GM12878 (cell line): ENCODE results near the gene MALRD1. TPM values are rescaled to one million over a fixed set of nuclear protein-coding genes. Genes with fewer than 3 reads are reported as not detected.

Experiments
- ATAC-seq: fragments of 200-7000 bp; cut with Tn5 transposase; 3 replicates; pipeline ENCODE4 v1.9.1; 2020; ENCODE audit warnings: mild to moderate bottlenecking, moderate library complexity
- BruUV-seq: library from RNA; stranded (reverse); fragments of 400-500 nt; replicated peaks from 2 replicates; lab custom pipeline; 2021; lab: Mats Ljungman, UMichigan
- CTCF ChIA-PET: fragments of 300-600 bp; sonication (Branson Sonifier 250); formaldehyde crosslinking; extraction: SDS; loops from one replicate; lab custom pipeline; 2021; ENCODE audit warnings: inconsistent platforms; lab: Yijun Ruan, JAX
- POLR2A ChIA-PET: fragments of 350-600 bp; formaldehyde crosslinking; extraction: SDS; loops from one replicate; lab custom pipeline; 2021; ENCODE audit warnings: inconsistent platforms; lab: Charles Lee
- RAD21 ChIA-PET: fragments of 300-600 bp; sonication (Branson Sonifier 250); formaldehyde crosslinking; loops from one replicate; lab custom pipeline; 2023; ENCODE audit warnings: antibody characterized with exemption; ENCODE audit not compliant: unreplicated experiment; lab: Charles Lee
- SMC1A ChIA-PET: fragments of 300-600 bp; sonication (Branson Sonifier 250); formaldehyde crosslinking; loops from one replicate; lab custom pipeline; 2023; ENCODE audit not compliant: unreplicated experiment, uncharacterized antibody; lab: Charles Lee
- DNase-seq: peaks from one replicate; pipeline ENCODE4 v3.0.0-alpha.2; 2011; ENCODE audit warnings: low read depth, low spot score
- FAIRE-seq: peaks from 3 replicates; lab custom pipeline; 2011; peaks lifted over from hg19 to GRCh38; lab: Jason Lieb, UNC
- H2AFZ ChIP-seq: 2 replicates; pipeline ENCODE4 v1.6.0; 2011; ENCODE audit warnings: low read depth, low read length, control low read depth; ENCODE audit not compliant: control insufficient read depth
- H3K27ac ChIP-seq: 2 replicates; pipeline ENCODE4 v1.5.1; 2011; ENCODE audit warnings: control low read depth; ENCODE audit not compliant: control insufficient read depth, insufficient read depth
- H3K27me3 ChIP-seq, 2 experiments: replicated peaks in 1 of 2; 2 replicates each; pipeline versions ENCODE4 v1.6.0 to v1.6.1; 2011; ENCODE audit warnings: low read length in 1 of 2; ENCODE audit not compliant: control insufficient read depth in 2 of 2, insufficient read depth in 2 of 2
- H3K36me3 ChIP-seq, 2 experiments: 2 replicates each; pipeline ENCODE4 v1.5.1; 2011; ENCODE audit warnings: low read length in 1 of 2; ENCODE audit not compliant: control insufficient read depth in 2 of 2, insufficient read depth in 2 of 2
- H3K4me1 ChIP-seq: 2 replicates; pipeline ENCODE4 v1.6.1; 2011; ENCODE audit warnings: mild to moderate bottlenecking, low read length, moderate library complexity, mixed read lengths; ENCODE audit not compliant: control insufficient read depth, insufficient read depth
- H3K4me2 ChIP-seq: 2 replicates; pipeline ENCODE4 v1.6.0; 2011; ENCODE audit warnings: control low read depth; ENCODE audit not compliant: control insufficient read depth, insufficient read depth
- H3K4me3 ChIP-seq: fragments of 200-600 bp; sonication (generic); 2 replicates; pipeline ENCODE4 v1.5.1; 2016
- H3K79me2 ChIP-seq: 2 replicates; pipeline ENCODE4 v1.6.0; 2011; ENCODE audit warnings: low read length; ENCODE audit not compliant: control insufficient read depth, insufficient read depth
- H3K9ac ChIP-seq: 2 replicates; pipeline ENCODE4 v1.8.0; 2011; ENCODE audit warnings: low read length, control low read depth, mixed read lengths; ENCODE audit not compliant: control insufficient read depth, insufficient read depth
- H3K9me3 ChIP-seq: replicated peaks from 3 replicates; pipeline ENCODE4 v1.5.1; 2011; ENCODE audit warnings: mild to moderate bottlenecking, low read length; ENCODE audit not compliant: control insufficient read depth, insufficient read depth
- H4K20me1 ChIP-seq: 2 replicates; pipeline ENCODE4 v1.6.0; 2011; ENCODE audit not compliant: control insufficient read depth, insufficient read depth
- BMI1 ChIP-seq: fragments of 450-650 bp; IDR thresholded peaks from 2 replicates; pipeline ENCODE4 v1.6.1; 2016; ENCODE audit warnings: mild to moderate bottlenecking, moderate library complexity, borderline replicate concordance
- IKZF2 ChIP-seq, 2 experiments: fragments of 450-650 bp; IDR thresholded peaks; 2 replicates each; pipeline ENCODE4 v1.6.1; 2017; ENCODE audit warnings: mild to moderate bottlenecking in 2 of 2, moderate library complexity in 2 of 2
- ZSCAN29 ChIP-seq: fragments of 450-650 bp; IDR thresholded peaks from 2 replicates; pipeline ENCODE4 v1.6.1; 2017; ENCODE audit warnings: mild to moderate bottlenecking, moderate library complexity
- WGBS: methylation state at CpG from one replicate; pipeline ENCODE4 v1.1.6; 2016; ENCODE audit warnings: low lambda C conversion rate; ENCODE audit not compliant: insufficient replicate concordance, insufficient coverage; ENCODE audit errors: missing lambda C conversion rate; 5-methylcytosine and 5-hydroxymethylcytosine counted together
- in situ Hi-C: fragments of 300-500 bp; cut with MboI; formaldehyde crosslinking; loops from 9 replicates; pipeline ENCODE4 v1.14.3; 2018; ENCODE audit warnings: mixed read lengths
- intact Hi-C: fragments of 100-400 bp; cut with micrococcal nuclease; formaldehyde crosslinking; loops from one replicate; pipeline ENCODE4 v1.14.2; 2022; ENCODE audit not compliant: unreplicated experiment
- polyA plus RNA-seq, 11 experiments: library from polyadenylated mRNA; depleted of rRNA in 4 of 11; unstranded in 6 of 11; stranded (reverse) in 5 of 11; fragments of >200 nt; fragmentation: Nextera tagmentation in 4 of 11; fragmentation: Illumina TruSeq in 1 of 11; extraction: Ambion mirVana in 4 of 11; extraction: Trizol in 1 of 11; gene quantifications; 1 replicate in 1 of 11; 2 replicates in 10 of 11; pipeline versions ENCODE4 v1.2.1 to v1.2.3, GENCODE V29; 2011 to 2016; ENCODE audit warnings: inconsistent platforms in 2 of 11, missing spikeins in 2 of 11, low read depth in 1 of 11
- total RNA-seq, 4 experiments: library from RNA; depleted of rRNA in 3 of 4; stranded (reverse); fragments of >200 nt in 3 of 4; fragmentation: Illumina TruSeq in 1 of 4; extraction: Trizol in 1 of 4; gene quantifications; 2 replicates each; pipeline versions ENCODE4 v1.2.1 to v1.2.3, GENCODE V29; 2013 to 2021

MALRD1 gene
- total and polyA plus RNA-seq, 10 of the 15 experiments (the other 5 are each of a cell fraction or from before 2014, with no cell fraction given) = 0.12 to 6.6 (median 0.26) TPM; not detected in 2

DNA sequence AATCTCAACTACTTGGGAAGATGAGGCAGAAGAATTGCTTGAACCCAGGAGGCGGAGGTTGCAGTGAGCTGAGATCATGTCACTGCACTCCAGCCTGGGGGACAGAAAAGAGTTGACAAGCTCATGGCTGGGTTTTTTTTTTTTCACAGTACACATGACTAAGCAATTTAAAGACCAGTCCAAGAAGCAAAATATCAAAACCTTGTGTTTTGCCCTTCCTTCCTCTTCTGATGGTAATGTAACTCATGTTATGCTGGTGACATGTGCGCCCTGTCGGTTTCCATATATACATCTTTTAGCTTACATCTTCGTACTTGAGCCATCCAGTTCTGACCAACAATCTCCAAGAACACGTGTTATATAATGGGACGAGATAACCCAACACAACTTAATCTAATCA is 530.0 kb downstream of the MALRD1 start:
- POLR2A ChIA-PET = no interaction called here
- SMC1A ChIA-PET = interaction anchor here (1.4 kb wide), 1 partner anchor 14 kb away, joined by 5 read pairs; no protein-coding TSS in a partner anchor
- Histone ChIP-seq H4K20me1 (no peaks in the 10 kb centered on the region), H3K27ac (no peak overlapping the region), H3K9ac (no peak overlapping the region), H3K4me2 (no peak overlapping the region), H2AFZ (no peak overlapping the region), H3K79me2 (no peaks in the 10 kb centered on the region), H3K9me3 (no peaks in the 10 kb centered on the region), H3K27me3 (no peaks in the 10 kb centered on the region), H3K4me3 (no peak overlapping the region), H3K4me1 (no peaks in the 10 kb centered on the region), H3K36me3 (no peaks in the 10 kb centered on the region)
- no peak for FAIRE-seq
- BruUV-seq = no TSS peak
- TF ChIP-seq BMI1 = no peak
- DNase-seq = no peak
- CTCF ChIA-PET = no interaction called here
- in situ Hi-C loops (no loop called here), intact Hi-C loops (no loop called here)
- RAD21 ChIA-PET = no interaction called here
- no peak for ATAC-seq
- WGBS = 35% methylated on average over 6 of the region's 6 CpGs

- no peak for FAIRE-seq
- ChIA-PET SMC1A (interaction anchor here (0.6 to 0.7 kb wide), 2 partner anchors 49 to 59 kb away, joined by 3 read pairs; no protein-coding TSS in a partner anchor), CTCF (interaction anchor here (0.6 kb wide), 3 partner anchors 141 to 1007 kb away, joined by 3 to 4 read pairs (median 3); no protein-coding TSS in a partner anchor), RAD21 (no interaction called here), POLR2A (interaction anchor here (0.6 kb wide), 1 partner anchor 468 kb away, joined by 4 read pairs; no protein-coding TSS in a partner anchor)
- no peaks in the 10 kb centered on the region for H3K36me3 ChIP-seq
- no peaks in the 10 kb centered on the region for H4K20me1 ChIP-seq
- no peak overlapping the region for H3K9ac ChIP-seq
- H2AFZ ChIP-seq = no peak overlapping the region
- H3K4me3 ChIP-seq = no peak overlapping the region
- DNase-seq = no peak
- TF ChIP-seq ZSCAN29 (no peak), IKZF2 (IDR thresholded peaks at IDR 0.05) (no peak)
- in situ Hi-C loops (no loop called here), intact Hi-C loops (no loop called here)
- no peaks in the 10 kb centered on the region for H3K27me3 ChIP-seq
- no peak overlapping the region for H3K4me2 ChIP-seq
- BruUV-seq = no TSS peak
- no peak overlapping the region for H3K27ac ChIP-seq
- no peaks in the 10 kb centered on the region for H3K79me2 ChIP-seq
- 28% methylated on average over 7 of the region's 7 CpGs for WGBS
- no peaks in the 10 kb centered on the region for H3K4me1 ChIP-seq
- no peak for ATAC-seq
- H3K9me3 ChIP-seq = no peaks in the 10 kb centered on the region
Measured at GRCh38 chr10:19579761-19580545, 531.4 kb downstream of the MALRD1 start.
